CD4-positive, alpha-beta T cell treated with Interleukin-15 for 4 hours (primary cell): ENCODE measurements around the gene ME3.
"Not testable (repeated sequence)": the region's sequence is repeated elsewhere in the genome, so short reads cannot be mapped to it uniquely, and the experiment has no call there.

Source experiments
- DNase-seq: peaks from one replicate; pipeline ENCODE4 v3.0.0-alpha.2; 2020; ENCODE audit warnings: low spot score

The ME3 gene

DNA sequence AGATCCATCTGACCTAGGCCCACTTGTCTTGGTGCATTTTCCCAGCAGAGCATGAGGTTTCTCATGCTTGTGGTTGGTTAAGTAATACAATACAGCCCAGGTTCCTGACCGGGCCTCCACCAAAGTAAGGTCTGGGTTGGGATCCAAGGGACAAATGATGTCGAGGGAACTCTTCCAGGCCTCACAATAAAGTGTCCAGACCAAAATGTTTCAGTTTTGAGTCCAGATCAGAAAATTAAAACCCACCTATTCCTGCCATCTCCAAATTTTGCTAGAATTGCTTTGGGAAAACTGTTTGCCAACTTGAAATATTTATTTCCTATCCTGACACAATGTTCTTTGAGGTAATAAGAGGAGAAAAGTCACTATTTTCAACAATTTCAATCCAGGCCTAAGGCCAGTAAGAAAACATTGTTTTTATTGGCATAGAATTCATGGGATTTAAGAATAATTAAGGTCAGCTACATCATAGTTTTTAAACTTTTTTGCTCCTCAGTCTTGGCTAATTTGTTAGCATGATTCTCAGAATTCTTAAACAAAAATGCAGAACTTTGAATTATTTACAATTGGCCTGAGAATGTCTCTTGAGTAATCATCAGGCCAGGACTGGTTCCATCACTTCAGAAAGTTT lies 51.4 kb downstream of the ME3 start:
- DNase-seq, result no peak

DNA sequence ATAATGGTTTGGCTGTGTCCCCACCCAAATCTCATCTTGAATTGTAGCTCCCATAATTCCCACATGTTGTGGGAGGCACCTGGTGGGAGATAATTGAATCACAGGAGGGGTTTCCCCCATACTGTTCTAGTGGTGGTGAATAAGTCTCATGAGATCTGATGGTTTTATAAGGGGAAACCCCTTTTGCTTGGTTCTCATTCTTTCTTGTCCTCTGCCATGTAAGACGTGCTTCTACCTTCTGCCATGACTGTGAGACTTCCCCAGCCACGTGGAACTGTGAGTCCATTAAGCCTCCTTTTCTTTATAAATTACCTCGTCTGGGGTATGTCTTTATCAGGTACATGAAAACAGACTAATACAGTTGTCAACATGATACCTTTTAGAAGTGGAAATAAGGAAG lies 53.0 kb downstream of the ME3 start:
- not testable (repeated sequence) for DNase-seq

DNA sequence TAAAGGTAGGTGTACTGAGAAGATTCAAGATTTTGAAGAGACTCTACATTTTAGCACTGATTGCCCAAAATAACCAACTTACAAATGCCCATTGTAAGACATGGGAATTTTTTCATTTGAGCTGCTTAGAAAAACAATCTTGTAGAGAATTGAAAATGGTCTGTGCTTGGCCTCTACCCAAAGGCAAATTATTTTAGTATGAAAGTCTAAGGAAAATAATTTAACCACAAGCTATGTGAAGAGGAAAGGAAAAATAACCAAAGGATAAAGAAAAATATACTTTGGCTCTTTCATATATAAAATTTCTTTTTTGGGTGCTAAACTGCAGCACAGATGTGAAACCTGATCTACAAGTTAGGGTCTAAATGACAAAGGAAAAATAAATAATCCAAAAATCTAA lies 54.9 kb downstream of the ME3 start:
- DNase-seq, result no peak

DNA sequence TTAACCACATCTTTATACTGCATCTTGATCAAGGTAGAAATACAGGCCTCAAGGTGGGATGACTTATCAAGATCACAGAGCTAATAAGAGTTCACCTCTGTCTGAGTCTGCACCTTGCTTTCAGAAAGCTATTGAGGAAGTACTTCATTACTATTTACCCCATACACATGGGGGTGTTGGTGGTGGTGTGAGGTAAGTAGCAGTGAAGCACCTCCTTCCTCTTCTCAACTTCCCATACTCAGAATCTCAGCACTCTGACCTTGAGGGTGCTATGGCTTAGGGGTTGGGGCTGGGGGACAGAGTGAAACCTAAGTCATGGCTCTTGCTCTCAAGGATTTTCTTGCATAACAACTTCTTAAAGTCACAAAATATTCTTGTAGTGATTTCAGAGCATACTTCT lies 56.9 kb downstream of the ME3 start:
- no peak for DNase-seq

DNA sequence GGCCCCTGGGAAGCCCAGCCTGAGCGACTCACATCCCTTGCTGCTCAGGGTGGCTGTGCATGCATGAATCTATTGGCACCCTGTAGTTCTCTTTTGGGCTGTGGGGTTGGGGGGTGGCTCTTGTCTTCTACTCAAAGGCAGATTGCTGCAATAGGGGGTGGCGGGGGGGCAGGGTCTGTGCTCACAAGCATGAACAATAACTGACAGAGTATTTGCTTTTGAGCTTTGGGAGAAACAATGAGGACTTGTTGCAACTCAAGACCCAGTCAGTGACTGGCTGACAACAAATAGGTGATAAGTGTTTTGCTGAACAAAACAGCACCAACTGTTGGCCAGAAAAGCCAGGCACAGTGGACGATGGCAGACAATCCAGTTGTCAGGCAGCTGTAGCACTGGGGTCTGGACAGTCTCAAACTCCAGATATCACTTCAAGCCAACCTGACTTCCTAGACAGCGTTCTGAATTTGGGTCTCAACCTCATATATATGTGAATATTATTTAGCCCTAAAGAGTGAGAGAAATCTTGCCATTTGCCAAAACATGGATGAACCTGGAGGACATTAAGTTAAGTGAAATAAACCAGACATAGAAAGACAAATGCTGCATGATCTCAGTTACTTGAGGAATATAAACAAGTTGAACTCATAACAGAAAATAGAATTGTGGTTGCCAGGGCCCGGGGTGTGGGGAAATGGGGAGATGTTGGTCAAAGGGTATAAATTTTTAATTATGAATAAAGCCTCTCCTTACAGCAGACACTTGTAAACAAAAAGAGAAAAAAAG lies 61.7 kb downstream of the ME3 start:
- DNase-seq, result no peak

DNA sequence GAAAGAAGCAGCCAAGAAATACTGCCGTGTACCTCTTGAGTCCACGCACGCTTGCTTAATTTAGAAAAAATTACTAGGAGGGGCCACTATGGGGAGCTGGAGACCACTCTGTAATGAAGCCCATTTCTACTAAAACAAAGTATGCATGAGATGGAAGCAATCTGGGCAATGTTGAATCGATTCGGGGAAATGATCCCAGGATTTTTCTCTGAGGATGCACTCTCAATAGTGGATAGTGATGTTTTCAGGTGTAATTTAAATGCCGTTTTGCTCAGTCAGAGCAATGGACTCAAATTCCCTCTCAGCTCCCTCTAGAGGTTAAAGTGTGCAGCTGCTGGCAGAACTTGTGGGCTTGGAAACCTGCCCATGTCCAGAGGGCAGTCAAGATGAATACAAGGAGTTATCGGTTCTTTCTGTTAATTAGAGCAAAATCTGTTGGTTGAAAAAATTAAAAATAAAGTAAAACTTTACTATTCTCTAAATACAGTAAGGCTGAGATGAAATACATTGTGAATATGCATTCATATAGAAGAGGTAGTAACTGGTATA lies 64.1 kb downstream of the ME3 start:
- DNase-seq, result peak; percentile 40

DNA sequence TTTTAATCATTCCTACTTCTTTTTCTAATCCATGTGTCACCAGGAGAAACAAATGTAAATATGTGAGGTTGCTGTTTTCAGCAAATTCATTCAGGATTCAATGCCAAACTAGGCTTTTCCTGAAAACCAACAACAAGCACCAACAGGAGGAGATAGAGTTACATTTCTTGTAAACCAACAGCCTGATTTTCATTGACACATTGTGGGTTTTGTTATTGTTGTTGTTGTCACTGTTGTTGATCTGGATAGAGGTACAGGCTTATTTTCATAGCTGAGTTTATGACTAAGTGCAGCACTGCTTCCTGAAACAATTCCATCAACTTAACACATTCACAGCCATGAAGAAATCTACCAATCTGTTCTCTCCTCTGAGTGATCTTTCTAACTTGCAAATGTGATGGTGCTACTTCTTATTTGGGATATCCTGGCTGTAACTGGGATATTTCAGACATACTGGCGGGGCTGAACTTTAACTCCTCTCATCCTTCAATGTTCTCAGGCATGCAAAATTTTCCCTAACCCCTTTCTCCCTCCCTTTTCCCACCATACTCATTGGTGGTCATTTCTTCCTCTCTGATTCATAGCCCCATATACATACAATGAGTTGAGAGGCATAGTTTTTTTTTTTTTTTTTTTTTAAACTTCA lies 65.5 kb downstream of the ME3 start:
- DNase-seq, result no peak

DNA sequence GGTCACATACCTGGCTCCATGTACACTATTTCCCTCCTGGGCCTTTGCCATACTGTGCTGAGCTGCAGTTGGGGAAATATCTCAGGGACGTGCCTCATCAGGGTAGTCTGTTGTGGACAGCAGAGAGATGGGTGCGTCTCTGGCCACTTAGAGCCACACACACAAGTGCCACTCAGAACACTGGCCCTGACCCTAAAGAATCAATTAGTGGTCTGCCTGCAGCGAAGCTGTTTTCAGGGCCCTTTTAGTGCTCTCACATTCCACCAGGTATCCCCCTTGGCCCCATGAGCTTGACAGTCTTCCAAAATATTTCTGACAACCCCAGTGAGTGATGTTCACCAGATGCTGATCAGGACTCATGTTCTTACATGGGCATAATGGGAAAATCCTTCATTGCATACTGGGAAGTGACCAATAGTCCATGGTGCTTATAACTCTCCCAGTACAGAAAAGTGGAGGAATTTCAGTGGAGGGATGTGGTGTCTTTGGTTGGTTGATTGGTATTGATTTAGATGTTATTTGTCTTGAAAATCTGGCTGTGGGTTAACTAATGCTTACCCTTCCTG lies 66.1 kb downstream of the ME3 start:
- DNase-seq, result no peak

DNA sequence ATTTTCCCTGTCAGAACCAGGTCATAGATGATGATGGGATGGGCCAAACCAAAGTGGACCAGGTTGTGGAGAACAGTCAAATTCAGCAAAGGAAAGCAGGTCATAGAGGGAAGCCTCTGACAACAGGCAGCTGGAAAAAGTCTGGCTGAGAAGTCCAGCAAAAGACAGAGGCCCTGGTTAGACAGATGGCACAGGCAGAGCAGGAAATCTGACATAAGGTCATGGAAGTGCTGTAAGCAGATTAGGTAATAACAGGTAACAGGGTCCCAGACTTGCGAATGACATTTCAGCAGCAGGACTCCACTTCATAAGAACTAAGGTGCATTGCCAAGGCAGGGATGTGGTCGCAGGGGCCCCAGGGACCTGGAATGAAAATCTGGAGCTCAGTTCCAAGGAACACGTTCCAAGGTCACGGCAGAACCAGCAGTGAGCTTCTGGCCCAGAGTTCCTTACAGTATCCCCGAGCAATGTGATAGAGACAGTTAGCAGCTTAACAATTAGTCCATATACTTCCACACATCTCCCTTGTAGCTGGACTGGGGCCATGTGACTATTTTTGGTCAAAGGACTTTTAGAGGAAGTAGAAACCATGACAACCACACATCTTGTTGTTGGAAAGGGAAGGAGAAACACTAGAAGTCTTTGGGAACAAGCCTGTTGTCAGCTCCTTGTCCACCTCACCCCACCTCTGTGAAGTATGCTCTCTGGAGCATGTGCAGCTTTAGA lies 75.4 kb downstream of the ME3 start:
- DNase-seq, result no peak

DNA sequence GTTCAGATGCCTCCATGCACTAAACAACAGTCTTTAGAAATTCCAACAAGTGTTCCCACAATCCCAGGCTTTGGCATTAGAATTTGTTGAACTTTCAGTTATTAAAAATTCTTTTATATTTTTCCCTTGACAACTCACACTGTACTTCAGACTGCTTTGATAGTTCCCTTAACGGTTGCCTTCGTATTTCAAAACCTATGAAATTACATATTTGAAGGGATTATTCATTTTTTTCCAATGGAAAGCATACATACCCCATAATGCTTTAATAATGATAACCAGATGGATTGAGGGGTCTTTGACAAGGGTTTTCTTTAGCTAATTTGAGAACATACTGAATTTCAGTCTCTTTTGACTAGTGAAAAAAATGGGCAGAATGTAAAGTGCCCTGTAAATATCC lies 76.5 kb downstream of the ME3 start:
- DNase-seq, result no peak

DNA sequence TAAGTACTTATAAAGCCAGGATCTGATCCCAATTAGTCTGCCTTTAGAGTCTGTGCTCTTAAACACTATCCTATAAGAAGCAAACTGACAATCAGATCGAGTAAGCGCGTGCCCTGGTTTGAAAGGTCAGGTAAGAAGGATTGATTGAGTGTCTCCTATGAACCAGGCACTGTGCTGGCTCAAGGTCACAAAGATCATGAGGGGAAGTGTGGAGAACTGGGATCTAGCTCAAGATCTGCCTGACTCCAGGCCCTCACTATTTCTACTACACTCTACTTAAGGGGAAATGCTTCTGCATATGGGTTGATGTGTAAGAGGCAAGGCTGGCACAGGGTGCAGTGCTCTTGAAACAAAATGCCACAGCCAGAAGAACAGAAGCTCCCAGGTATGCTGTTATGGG lies 77.0 kb downstream of the ME3 start:
- no peak for DNase-seq

DNA sequence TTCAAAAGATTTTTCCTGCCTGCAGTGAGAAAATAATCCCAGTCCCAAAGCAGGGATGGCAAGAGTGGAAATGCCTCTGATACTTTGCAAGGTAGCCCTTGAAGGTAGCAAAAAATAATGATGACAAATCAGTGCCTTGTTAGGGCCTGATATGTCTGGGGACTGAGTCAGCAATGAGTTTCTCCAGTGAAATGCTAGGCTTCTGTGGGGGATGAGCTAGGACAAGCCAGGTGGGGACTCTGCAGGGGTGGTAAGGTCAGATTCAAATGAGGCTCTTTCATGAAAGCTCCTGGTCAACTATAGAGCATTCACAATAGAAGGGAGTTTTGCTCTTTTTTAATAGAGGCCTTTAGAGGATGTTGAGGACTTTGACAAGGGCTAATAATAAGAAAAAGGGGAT lies 77.7 kb downstream of the ME3 start:
- DNase-seq, result no peak

DNA sequence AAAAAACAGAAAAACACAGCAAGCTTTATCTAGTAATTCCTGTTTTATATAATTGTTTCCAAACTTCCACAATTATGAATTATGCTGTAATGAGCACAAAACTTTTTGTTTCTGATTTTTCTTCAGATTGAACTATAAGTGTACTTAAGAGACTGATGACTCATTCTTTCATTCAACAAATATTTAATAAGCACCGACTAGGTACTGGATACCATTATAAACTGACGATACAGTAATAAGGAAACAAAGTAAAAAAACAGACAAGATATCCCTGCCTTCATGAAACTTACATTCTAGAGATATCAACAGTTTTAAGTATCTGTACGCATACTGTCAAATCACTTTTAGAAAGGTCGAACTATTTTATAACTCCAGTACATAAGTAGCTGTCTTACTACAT lies 78.6 kb downstream of the ME3 start:
- DNase-seq, result no peak

DNA sequence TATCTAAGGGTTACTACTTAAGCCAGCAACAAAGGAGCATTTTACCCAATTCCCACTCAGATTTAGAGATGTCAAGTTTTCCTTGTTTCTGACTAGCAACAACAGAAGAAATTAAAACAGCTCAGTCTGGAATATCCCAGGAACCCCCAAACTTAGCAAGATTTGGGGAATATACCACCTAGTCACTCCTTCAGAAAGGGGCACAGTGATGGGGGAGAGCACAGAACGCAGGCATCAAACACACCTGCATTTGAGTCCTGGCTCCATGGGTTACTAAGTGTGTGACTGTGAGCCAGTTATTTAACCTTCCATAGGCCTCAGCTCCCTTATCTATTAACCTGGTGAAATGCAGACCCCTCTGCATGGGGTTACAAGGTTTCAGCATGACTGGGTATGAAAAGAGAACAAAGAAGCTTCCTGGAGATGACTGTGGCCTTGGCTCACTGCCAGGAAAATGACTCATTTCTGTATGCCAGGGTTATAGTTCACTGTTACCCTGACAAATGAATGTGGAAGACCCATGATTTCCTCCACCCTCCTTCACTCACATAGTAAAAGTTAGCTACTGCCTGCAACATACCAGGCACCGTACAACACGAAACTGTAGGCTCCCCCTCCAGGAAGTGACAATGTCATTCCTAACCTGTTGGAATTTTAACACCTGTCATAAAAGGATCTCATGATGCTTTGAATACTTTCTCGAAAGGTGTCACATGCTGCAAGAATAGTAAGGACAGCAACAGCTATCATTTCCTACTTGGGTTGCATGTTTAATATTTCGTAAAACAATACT lies 79.6 kb downstream of the ME3 start:
- peak; percentile 71 for DNase-seq

DNA sequence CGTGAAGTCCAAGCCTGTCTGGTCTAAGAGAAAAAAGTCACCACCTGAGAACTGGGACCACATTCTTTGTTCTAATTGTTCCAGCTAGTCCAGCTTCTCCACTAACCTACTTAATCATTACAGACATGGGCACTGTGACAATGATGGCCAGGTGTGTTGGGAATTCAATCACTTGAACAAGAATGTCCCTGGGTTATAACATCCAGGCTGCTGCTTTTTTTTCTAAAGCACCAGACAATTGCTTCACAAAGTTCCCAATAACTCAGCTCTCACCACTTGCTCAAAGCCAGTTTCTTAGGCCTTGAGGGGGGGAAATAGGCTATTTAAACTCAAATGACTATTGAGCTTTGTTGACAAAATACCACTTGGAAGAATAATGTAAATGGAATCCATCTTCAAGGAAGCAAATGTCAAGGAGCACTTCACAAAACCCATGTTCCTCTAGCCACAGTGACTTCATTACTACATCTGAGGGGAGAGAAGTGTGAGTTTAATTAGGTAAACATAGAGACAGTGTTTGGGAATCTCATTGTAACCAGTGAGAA lies 80.3 kb downstream of the ME3 start:
- DNase-seq, result no peak

DNA sequence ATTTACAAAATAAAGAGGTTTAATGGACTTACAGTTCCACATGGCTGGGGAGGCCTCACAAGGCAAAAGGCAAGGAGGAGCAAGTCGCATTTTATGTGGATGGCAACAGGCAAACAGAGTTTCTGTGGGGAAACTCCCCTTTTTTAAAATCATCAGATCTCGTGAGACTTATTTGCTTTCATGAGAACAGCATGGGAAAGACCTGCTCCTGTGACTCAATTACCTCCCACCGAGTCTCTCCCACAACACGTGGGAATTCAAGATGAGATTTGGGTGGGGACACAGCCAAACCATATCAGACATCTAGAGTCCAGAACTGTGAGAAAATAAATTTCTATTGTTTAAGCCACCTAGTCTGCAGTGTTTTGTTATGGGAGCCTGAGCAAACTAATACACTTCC lies 80.8 kb downstream of the ME3 start:
- DNase-seq, result no peak

DNA sequence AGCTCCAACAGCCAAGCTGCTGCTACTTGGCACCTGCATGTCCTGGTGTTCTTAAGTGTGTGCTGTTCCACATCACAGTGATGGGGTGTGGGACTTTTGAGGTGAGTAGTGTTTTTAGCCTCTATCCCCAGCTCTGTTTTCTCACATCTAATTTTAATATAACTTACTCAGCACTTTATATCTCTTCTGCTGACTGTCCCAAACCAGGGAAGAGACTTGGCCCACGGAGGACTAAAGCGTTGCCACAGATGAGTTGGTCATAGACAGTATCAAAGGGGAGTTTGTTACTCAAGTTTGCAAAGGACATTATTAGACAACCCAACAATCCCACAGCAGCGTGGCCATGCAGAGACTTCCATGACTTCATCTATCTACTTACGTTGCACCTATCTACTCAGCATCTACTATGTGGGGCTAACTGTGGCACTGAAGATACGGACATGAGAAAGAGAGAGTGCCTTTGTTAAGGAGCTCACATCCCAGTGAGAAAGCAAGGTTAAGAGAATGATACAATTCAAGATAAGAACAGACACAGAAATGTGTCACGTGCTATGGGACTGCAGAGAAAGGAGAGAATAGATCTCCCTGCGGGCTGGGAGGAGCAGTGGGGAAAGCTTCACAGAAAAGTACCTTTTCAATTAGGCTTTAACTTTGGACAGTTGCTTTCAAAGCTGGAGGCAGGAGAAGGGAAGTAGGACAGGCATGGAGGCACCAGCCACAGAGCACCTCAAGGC lies 82.4 kb downstream of the ME3 start:
- no peak for DNase-seq

DNA sequence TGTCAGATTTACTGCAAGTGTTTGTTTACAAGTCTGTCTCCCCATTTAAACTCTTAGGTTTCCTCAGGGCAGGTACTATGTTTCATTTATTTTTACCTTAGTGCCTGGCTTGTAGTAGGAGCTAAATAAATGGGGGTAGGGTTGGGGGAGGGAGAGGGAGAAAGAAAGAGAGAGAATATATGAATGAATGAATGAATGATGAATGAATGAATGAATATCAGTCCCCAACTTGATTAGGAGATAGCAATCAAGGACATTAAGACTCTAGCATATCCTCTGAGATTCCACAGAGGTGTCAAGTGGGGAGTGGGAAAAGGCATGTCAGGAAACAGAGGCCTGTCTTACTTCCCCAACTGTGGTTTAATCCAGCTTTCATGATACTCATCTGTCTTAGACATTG lies 83.2 kb downstream of the ME3 start:
- no peak for DNase-seq

DNA sequence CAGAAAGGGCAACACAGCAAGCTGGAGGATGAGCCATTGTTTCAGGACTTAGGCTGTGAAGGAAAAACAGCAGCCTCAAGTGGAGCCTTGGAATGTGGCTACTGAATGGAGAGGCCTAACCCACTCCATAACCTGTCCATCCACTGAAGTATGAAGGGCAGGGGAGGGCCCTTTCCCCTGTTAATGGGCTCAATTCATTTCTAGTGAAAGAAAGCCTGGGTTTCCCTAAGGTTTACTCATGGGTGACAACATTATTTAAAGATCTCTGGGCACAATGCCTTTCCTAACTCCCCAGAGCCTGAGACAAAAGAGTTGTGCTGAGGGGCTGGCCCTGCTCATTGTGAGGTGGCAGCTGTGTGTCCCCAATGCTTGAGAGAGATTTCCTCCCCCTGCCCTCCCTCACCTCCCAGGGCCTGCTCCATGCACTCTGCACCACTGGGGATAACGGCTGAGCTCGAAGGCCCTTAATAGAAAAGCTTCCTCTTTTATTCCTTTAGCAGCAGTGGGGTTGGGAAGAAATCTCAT lies 83.8 kb downstream of the ME3 start:
- DNase-seq, result no peak
